ENCODE results near the gene NTSR1. TPM values are rescaled to one million over a fixed set of nuclear protein-coding genes. Genes with fewer than 3 reads are reported as not detected.

NTSR1 gene
- total RNA-seq = under 1 TPM in 1 of 4 donors, not detected in 3; 0.67 TPM

DNA sequence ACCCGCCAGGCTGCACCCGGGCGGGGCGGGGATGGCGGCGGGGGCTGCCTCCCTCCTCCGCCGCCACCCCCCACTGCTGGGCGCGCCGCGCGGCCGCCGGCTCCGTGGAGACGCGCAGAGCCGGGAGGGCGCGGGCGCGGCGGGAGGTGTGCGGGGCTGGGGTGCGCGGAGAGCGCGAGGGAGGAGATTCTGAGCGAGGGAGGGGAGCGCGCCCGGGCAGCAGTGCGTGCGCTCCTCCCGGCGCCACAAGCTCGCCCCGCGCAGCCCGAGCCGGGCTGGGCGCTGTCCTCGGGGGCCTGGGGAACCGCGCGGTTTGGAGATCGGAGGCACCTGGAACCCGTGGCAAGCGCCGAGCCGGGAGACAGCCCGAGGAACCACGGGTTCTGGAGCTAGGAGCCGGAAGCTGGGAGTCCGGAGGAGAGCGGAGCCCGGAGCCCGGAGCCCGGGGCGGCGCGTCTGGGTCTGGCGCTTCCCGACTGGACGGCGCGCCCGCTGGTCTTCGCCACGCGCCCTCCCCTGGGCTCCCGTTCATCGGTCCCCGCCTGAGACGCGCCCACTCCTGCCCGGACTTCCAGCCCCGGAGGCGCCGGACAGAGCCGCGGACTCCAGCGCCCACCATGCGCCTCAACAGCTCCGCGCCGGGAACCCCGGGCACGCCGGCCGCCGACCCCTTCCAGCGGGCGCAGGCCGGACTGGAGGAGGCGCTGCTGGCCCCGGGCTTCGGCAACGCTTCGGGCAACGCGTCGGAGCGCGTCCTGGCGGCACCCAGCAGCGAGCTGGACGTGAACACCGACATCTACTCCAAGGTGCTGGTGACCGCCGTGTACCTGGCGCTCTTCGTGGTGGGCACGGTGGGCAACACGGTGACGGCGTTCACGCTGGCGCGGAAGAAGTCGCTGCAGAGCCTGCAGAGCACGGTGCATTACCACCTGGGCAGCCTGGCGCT, at the start of gene NTSR1:
Gene NTSR1, plus strand, starts transcription at position 246 of the 946 bp plus-strand sequence. Its CDS starts 372 bp downstream, at position 618.
- intact Hi-C loops (cut with DNase I) = no loop called here
- no peak for DNase-seq
- Histone ChIP-seq H3K4me3 (replicated peaks in 1 of 3) (no peak within 1 kb of the TSS), H3K27ac (no peak within 1 kb of the TSS), H3K36me3 (no peaks in the 10 kb centered on the region), H3K27me3 (peaks cover 17% of the 10 kb centered on the region), H3K4me1 (peaks cover 0 to 4% of the 10 kb centered on the region in 2 donors), H3K9me3 (no peaks in the 10 kb centered on the region)
- WGBS, 2 donors = 47% methylated on average over 16 of the region's 124 CpGs; no CpG with 5 or more reads in 1 of the 2 donors
- TF ChIP-seq CTCF (IDR thresholded peaks at IDR 0.05) = no peak
- TF ChIP-seq POLR2A (IDR thresholded peaks at IDR 0.05) = no peak

DNA sequence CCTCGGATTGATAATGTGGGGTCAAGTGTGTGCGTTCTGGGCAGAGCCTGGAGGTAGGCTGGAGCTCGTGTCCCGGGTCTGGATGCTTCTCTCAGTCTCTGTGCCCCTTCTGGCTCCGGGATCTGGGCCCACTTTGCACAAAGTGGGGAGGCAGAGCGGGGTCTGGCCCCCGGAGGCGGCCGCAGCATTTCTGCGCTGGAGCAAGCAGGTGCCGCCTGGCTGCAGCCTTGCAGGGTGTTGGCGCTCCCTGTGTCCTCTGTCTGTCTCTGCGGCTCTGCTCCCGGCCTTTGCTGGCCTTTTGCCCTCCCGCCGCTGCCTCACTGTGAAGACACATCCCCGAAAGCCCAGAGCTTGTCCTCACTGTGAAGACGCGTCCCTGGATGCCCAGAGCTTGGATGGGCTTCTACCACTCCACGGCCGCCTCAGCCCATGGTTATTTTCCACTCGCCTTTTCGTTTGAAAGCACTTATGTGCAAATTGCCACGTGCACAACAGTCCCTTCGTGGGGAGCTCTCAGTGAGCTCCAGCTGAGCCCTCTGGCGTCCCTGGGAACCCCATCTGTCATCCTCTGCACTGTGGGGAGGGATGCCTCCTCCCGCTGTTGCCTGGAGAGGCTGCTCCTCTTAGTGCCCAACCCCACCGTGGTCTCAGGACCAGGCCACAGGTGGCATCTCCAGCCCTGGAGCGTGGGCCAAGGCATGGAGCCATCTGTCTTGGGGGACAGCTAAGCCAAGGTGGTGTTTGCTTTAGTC, 49.0 kb upstream of the NTSR1 start:
- intact Hi-C loops (cut with DNase I) = no loop called here
- DNase-seq = no peak
- no peaks in the 10 kb centered on the region for H3K27me3 ChIP-seq
- no peak overlapping the region for H3K27ac ChIP-seq
- TF ChIP-seq POLR2A (IDR thresholded peaks at IDR 0.05) (no peak), CTCF (IDR thresholded peaks at IDR 0.05) (no peak)
- H3K4me1 ChIP-seq = no peaks in the 10 kb centered on the region
- no peaks in the 10 kb centered on the region for H3K9me3 ChIP-seq
- H3K36me3 ChIP-seq = no peaks in the 10 kb centered on the region
- 84 to 90% methylated on average over 20 to 25 of the region's 29 CpGs for WGBS, 2 donors
- no peak overlapping the region for H3K4me3 ChIP-seq (replicated peaks in 1 of 3)

- Histone ChIP-seq H3K4me3 (replicated peaks in 1 of 3) (no peak overlapping the region), H3K4me1 (no peaks in the 10 kb centered on the region), H3K9me3 (no peaks in the 10 kb centered on the region), H3K27me3 (no peaks in the 10 kb centered on the region), H3K27ac (no peak overlapping the region), H3K36me3 (no peaks in the 10 kb centered on the region)
- TF ChIP-seq POLR2A (IDR thresholded peaks at IDR 0.05) (no peak), CTCF (IDR thresholded peaks at IDR 0.05) (no peak)
- intact Hi-C loops (cut with DNase I) = no loop called here
- DNase-seq = no peak
- 88 to 93% methylated on average over 7 to 10 of the region's 15 CpGs for WGBS, 2 donors
Observed at GRCh38 chr20:62660240-62660615, 48.4 kb upstream of the NTSR1 start.

DNA sequence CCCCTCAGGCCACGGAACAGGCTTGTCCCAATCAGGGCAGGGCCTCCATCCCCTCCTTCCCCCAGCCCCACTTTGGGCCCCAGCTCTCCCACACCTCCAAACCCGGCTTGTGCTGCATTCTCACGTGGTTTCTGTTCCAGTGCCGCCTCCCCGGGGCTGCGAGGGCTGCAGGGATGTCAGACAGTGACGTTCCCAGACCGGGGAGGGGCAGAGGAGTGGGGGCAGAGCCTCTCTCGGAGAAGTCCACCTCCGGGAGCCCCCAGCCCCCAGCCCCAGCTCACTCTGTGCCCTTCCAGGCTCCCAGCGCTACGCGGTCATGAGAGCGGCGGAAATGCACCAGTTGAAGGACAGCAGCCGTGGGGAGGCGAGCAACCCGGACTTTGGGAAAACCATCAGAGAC, 47.9 kb upstream of the NTSR1 start:
- no peak for DNase-seq
- WGBS, 2 donors = 61 to 76% methylated on average over 11 to 18 of the region's 18 CpGs
- H3K27me3 ChIP-seq = no peaks in the 10 kb centered on the region
- TF ChIP-seq CTCF (IDR thresholded peaks at IDR 0.05) = no peak
- TF ChIP-seq POLR2A (IDR thresholded peaks at IDR 0.05) = no peak
- H3K4me1 ChIP-seq = no peaks in the 10 kb centered on the region
- H3K4me3 ChIP-seq (replicated peaks in 1 of 3) = no peak overlapping the region
- intact Hi-C loops (cut with DNase I) = no loop called here
- H3K9me3 ChIP-seq = no peaks in the 10 kb centered on the region
- H3K27ac ChIP-seq = no peak overlapping the region
- H3K36me3 ChIP-seq = no peaks in the 10 kb centered on the region
